GM21360 (cell line): ENCODE data around the gene LCE1A.

Source experiments
- ATAC-seq: cut with Tn5 transposase; IDR thresholded peaks from one replicate; pipeline ENCODE4 v1.9.1; 2021; ENCODE audit warnings: mild to moderate bottlenecking, moderate library complexity; ENCODE audit not compliant: unreplicated experiment

LCE1A gene, protein sequence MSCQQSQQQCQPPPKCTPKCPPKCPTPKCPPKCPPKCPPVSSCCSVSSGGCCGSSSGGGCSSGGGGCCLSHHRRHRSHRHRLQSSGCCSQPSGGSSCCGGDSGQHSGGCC

DNA sequence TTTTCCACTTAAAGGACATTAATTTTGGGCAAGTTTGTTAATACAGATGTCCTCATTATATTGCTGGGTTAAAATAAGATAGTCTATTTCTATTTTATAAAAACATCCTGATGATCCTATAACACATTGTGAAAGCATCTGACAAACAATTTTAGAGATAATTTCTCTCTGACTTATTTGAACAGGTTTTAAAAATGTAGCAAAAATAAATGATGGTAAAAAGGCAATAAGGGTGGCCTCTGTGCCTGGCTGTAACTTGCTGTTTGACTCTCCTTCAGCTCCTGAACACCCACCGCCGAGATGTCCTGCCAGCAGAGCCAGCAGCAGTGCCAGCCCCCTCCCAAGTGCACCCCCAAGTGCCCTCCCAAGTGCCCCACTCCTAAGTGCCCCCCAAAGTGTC is at the start of gene LCE1A:
Gene LCE1A, plus strand, starts transcription at position 301 of the 400 bp plus-strand sequence. Its CDS starts 0 bp downstream, at position 301.
- ATAC-seq, result no peak

DNA sequence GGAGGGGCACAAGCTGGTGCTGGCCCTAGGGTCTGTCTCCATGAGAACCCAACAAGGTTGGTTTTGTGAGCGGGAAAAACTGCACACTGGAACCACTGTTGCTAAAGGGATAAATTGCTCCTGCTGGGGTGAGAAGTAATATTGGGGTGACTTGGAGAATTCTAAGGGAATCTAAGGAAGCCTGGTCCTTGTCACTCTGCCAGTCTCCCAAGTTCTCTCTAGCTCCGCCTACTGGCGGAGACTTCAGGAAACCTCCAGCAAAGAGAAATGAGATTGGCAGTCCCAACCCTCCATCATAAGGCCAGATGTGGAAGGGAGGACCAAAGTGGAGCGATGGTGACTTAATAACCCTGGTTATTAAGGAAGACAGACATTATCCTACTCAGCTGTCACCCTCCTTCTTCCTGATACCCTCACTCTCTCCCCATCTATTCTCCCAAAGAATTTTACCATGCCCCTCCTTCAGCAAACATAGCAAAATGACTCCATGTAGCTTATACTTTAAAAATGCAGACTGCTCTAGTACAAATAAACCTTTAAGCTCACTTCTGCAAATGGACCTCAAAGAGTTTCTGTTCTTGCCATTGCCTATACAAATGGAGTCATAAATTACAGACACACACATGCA is 49.6 kb upstream of the LCE1A start:
- no peak for ATAC-seq

DNA sequence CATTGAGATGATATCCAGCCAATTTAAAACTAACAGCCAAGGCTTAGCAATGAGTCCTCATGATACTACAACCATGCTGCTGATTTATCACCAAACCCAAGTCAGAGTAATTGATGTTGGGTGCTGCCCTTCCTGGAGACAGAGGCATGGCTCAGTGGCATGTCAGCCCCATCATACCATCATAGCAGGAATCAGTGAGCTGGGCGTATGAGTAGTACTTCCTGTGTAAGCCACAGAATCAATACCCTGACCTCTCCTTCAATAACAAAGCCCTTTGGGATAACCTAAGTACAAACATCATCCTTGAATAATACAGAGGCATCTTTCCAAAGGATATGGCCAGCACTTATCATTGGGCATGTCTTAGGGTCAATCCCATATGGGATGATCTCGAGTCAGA is 44.2 kb upstream of the LCE1A start:
- ATAC-seq, result no peak

DNA sequence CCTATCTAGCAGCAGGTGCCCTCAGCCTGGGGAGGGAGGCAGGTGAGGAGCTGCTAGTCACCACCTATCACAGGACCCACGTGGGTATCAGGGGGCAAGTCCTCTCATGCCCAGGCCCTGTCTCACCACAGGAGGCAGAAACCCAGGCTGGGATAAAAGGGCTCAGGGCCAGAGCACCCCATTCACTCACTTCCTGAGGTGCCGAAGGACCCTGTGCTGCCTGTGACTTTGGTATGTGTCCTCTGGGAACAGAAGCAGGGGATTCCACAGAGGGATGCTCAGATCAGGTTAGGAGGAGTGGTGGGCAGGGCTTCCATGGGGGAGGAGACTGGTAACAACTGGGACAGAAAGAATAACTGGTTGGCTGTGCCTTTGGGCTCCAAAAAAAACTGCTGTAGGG is 41.2 kb upstream of the LCE1A start, which contains the start of gene LCE1E:
Gene LCE1E, plus strand, starts transcription at position 181 of the 400 bp plus-strand sequence. CDS start 1,043 bp downstream, outside the sequence.
- ATAC-seq, result no peak

DNA sequence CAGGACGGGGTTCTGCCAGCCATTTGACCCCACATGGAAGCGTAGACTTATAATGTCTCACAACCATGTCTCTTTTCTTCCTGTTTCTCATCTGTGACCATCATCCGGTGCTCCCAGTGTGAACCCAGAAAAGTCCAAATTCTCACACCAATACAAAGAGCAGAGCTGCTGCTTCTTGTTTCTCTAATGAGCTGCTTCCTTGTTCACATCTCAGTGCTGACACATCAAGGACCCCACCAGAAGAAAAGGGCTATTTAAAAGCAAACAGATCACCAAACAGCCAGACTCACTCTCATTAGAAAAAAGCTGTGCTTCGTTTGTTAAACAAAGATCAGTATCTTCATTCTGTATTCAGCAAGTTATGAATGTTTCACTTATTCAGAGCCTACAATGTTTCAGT is 31.6 kb upstream of the LCE1A start:
- ATAC-seq, result no peak

GRCh38 chr1:152796421-152796820 is 30.9 kb upstream of the LCE1A start, which contains the start of gene LCE1D:
TSS of gene LCE1D (plus strand) at chr1:152796721. CDS start at chr1:152797795, 1,074 bp downstream.
- ATAC-seq, result no peak

- ATAC-seq, result no peak
These were observed 25.9 kb upstream of the LCE1A start for GRCh38 chr1:152801333-152801732.

- ATAC-seq, result no peak
These were observed 20.7 kb upstream of the LCE1A start, which contains the start of gene LCE1C for GRCh38 chr1:152806576-152806975. TSS of gene LCE1C (minus strand) at chr1:152806651. CDS start at chr1:152805478, 1,173 bp downstream.

- no peak for ATAC-seq
These were observed 16.2 kb upstream of the LCE1A start for GRCh38 chr1:152811050-152811449.

GRCh38 chr1:152811671-152812070 is 15.6 kb upstream of the LCE1A start, which contains the start of gene LCE1B:
TSS of gene LCE1B (plus strand) at chr1:152811971. CDS start at chr1:152812447, 476 bp downstream.
- no peak for ATAC-seq

DNA sequence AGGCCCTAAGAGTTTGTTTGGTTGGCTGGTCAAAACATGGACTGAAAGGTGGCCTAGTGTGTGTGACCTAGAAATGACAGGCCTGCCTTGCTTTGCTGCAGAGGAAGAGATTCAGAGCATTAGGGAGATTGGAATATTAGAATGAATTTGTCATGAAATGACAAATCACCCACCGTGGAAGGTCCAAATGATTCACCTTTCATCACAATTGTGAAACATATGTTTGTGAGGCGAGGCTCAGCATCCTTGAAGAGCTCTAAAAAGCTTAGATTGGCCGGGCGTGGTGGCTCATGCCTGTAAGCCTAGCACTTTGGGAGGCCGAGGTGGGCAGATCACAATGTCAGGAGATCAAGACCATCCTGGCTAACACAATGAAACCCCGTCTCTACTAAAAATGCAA is 10.0 kb upstream of the LCE1A start:
- no peak for ATAC-seq

- no peak for ATAC-seq
These were observed 4.0 kb upstream of the LCE1A start for GRCh38 chr1:152823294-152823693.

DNA sequence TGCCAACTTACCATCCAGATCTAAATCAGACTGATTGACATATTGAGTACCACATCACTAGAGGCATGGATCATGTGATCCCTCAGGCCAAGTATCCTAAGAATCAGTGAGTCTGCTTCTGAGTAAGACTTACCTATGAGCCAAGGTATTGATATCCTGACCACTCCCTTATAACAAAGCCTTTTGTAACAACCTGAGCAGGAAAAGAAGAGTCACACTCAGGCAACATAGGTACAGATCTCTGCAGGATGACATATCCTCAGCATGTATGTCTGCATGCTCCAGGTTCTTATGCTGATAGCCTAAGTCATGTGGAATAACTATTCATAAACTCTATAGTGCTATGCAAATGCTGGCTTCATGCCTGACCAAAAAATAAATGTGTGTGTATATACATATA is 2.3 kb upstream of the LCE1A start:
- ATAC-seq, result no peak

- no peak for ATAC-seq
These were observed 9.6 kb downstream of the LCE1A start for GRCh38 chr1:152836870-152837269.

GRCh38 chr1:152842556-152842955 is 15.3 kb downstream of the LCE1A start, which contains the start of gene LCE6A:
TSS of gene LCE6A (plus strand) at chr1:152842856. CDS start at chr1:152843521, 665 bp downstream.
- no peak for ATAC-seq

DNA sequence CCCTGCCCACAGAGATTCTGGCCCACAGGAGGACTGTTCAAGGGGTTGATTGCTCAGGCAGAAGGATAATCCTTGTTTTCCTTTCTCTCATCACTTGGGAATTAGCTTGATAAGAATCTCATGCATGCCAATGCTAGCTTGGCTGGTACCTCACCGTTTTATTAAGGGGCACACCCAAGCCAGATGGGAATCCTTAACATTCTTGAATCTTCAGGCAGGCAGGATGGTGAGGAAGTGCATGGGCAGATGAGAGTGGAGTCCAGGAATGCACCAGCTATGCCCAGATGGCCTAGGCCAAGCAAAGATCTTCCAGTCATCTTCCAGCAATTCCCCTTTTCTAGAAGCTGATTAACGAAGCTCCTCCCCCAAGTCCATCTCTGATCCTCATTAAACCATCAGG is 28.4 kb downstream of the LCE1A start:
- ATAC-seq, result no peak

GRCh38 chr1:152858062-152858461 is 30.8 kb downstream of the LCE1A start:
- no peak for ATAC-seq

GRCh38 chr1:152859696-152860095 is 32.4 kb downstream of the LCE1A start, which contains the start of gene LCE7A:
TSS of gene LCE7A (plus strand) at chr1:152859996. CDS start at chr1:152860698, 702 bp downstream.
- no peak for ATAC-seq

GRCh38 chr1:152860129-152860528 is 32.9 kb downstream of the LCE1A start:
- no peak for ATAC-seq

- ATAC-seq, result no peak
These were observed 34.1 kb downstream of the LCE1A start for GRCh38 chr1:152861374-152861773.

DNA sequence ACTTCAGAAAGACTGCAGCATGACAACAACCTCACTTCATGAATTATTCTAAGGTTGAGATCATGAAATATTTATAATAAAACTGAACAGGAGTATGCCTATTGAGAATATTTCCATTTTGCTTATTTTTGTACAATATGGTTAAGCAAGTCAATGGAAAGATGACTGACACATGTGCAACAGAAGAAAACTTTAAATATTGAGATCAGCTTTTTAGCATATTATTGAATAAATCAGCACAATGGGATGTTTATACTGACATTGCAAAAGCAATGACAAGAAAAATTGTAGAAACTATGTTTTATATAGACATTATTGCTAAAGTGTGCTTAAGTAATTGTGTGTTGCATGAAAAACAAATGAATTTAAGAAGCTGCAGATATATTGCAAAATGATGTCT is 37.2 kb downstream of the LCE1A start:
- no peak for ATAC-seq

GRCh38 chr1:152866321-152866720 is 39.0 kb downstream of the LCE1A start:
- ATAC-seq, result no peak
